GM06990 (cell line): ENCODE measurements around the gene SOD3.

Experiments used
- DNase-seq: peaks from one replicate; pipeline ENCODE4 v3.0.0-alpha.2; 2011; ENCODE audit not compliant: insufficient read length; ENCODE audit errors: extremely low read depth
- H3K27me3 ChIP-seq: replicated peaks from 2 replicates; pipeline ENCODE4 v1.6.0; 2011; ENCODE audit warnings: low read length; ENCODE audit not compliant: control insufficient read depth, insufficient read depth
- H3K36me3 ChIP-seq: 2 replicates; pipeline ENCODE4 v1.5.1; 2011; ENCODE audit warnings: low read length; ENCODE audit not compliant: control insufficient read depth, insufficient read depth
- H3K4me3 ChIP-seq: replicated peaks from 2 replicates; pipeline ENCODE4 v1.5.1; 2011; ENCODE audit warnings: low read depth, mild to moderate bottlenecking, control low read depth, low read length
- TF ChIP-seq, protein P1 (sequence below): IDR thresholded peaks from 2 replicates; pipeline ENCODE4 v1.5.1; 2011; ENCODE audit warnings: low read length, control low read depth, mild to moderate bottlenecking, inconsistent platforms; ENCODE audit not compliant: insufficient read depth, poor library complexity, severe bottlenecking

SOD3 gene

DNA sequence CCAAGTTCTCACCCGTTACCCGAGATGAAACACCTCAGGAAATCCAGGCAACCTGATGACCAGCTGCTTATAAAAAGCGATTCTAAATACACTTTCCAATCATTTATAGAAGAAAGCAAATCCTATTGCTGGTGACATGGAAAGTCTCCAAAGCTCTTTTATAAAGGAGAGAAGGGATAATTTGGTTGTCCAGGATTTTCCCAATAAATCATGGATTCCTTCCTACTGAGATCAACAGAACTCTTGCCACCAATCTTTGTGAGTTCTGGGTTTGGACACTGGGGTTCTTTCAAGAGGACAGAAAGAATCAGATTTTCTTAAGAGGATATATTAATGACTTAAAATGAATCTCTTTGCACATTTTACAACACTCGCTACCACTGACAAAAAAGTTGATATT is 24.7 kb upstream of the SOD3 start:
- no peak for DNase-seq
- H3K4me3 ChIP-seq = no peak overlapping the region
- no peaks in the 10 kb centered on the region for H3K27me3 ChIP-seq
- TF ChIP-seq, protein P1, sequence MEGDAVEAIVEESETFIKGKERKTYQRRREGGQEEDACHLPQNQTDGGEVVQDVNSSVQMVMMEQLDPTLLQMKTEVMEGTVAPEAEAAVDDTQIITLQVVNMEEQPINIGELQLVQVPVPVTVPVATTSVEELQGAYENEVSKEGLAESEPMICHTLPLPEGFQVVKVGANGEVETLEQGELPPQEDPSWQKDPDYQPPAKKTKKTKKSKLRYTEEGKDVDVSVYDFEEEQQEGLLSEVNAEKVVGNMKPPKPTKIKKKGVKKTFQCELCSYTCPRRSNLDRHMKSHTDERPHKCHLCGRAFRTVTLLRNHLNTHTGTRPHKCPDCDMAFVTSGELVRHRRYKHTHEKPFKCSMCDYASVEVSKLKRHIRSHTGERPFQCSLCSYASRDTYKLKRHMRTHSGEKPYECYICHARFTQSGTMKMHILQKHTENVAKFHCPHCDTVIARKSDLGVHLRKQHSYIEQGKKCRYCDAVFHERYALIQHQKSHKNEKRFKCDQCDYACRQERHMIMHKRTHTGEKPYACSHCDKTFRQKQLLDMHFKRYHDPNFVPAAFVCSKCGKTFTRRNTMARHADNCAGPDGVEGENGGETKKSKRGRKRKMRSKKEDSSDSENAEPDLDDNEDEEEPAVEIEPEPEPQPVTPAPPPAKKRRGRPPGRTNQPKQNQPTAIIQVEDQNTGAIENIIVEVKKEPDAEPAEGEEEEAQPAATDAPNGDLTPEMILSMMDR = no peak
- no peaks in the 10 kb centered on the region for H3K36me3 ChIP-seq

DNA sequence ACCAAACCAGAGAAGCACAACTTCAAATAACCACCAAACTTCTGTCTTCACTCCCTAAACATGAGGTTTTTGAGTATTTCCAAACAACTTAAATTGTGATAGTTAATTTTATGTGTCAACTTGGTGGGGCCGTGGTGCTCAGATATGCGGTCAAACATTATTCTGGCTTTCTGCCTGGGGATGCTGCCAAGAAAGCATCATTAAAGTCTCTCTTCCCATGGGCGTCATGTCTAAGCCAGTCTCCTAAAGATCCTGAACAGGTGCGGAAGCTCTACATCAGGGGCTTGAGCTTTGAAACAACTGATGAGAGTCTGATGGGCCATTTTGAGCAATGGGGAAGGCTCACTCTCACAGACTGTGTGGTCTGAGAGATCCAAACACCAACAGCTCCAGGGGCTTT is 24.1 kb upstream of the SOD3 start:
- Histone ChIP-seq H3K36me3 (no peaks in the 10 kb centered on the region), H3K4me3 (no peak overlapping the region), H3K27me3 (no peaks in the 10 kb centered on the region)
- no peak for DNase-seq
- TF ChIP-seq, protein P1 = no peak

DNA sequence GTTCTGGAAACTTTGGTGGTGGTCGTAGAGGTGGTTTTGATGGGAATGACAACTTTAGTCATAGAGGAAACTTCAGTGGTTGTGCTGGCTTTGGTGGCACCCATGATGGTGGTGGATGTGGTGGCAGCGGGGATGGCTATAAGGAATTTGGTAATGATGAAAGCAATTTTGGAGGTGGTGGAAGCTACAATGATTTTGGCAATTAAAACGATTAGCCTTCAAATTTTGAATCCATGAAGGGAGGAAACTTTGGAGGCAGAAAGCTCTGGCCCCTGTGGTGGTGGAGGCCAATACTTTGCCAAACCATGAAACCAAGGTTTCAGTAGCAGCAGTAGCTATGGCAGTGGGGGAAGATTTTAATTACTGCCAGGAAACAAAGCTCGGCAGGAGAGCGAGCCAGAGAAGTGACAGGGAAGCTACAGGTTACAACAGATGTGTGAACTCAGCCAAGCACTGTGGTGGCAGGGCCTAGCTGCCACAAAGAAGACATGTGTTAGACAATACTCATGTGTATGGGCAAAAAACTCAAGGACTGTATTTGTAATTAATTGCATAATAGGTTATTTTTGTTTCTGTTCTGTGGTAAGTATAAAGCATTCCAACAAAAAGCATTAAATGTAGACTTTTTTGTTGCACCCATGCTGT is 23.2 kb upstream of the SOD3 start:
- DNase-seq = no peak

DNA sequence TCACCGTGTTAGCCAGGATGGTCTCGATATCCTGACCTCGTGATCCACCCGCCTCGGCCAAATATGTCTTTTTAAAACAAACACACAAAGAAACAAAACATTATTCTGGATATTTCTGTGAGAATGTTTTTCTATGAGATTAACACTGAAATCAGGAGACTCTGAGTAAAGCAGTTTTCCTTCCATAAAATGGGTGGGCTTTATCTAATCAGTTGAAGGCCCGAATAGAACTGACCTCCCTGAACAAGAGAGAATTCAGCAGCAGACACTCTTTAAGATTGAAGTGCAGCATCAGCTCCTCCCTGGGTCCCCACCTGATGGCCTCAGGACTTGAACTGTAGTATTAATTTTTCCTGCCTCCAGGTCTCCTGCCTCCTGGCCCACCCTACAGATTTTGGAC is 22.4 kb upstream of the SOD3 start:
- Histone ChIP-seq H3K27me3 (no peaks in the 10 kb centered on the region), H3K4me3 (no peak overlapping the region), H3K36me3 (no peaks in the 10 kb centered on the region)
- TF ChIP-seq, protein P1 = no peak
- no peak for DNase-seq

More for the DNA sequence above, 23.2 kb upstream of the SOD3 start:
- no peaks in the 10 kb centered on the region for H3K27me3 ChIP-seq
- H3K36me3 ChIP-seq = no peaks in the 10 kb centered on the region
- TF ChIP-seq, protein P1 = no peak
- no peak overlapping the region for H3K4me3 ChIP-seq

DNA sequence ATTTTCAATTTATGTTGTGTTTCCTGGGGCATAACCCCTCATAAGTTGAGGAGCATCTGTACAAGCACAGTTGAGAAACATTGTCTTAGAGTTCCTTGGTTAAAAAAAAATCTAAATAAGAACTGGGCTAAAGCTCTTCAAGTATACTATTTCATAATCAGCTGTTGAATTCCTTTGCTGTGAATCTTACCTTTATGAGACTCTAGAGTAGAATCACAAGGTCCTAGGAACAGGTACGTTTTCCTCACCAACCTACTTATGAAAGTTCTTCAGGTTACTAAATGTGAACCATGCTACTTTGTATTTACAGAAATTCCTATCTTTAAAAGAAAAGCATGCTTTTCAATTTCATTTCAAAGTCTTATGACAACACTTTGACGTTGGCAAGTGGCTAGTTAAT is 20.9 kb upstream of the SOD3 start:
- Histone ChIP-seq H3K36me3 (no peaks in the 10 kb centered on the region), H3K4me3 (no peak overlapping the region), H3K27me3 (no peaks in the 10 kb centered on the region)
- DNase-seq = no peak
- TF ChIP-seq, protein P1 = no peak
